ENCODE results near the gene PPARGC1A.

DNA sequence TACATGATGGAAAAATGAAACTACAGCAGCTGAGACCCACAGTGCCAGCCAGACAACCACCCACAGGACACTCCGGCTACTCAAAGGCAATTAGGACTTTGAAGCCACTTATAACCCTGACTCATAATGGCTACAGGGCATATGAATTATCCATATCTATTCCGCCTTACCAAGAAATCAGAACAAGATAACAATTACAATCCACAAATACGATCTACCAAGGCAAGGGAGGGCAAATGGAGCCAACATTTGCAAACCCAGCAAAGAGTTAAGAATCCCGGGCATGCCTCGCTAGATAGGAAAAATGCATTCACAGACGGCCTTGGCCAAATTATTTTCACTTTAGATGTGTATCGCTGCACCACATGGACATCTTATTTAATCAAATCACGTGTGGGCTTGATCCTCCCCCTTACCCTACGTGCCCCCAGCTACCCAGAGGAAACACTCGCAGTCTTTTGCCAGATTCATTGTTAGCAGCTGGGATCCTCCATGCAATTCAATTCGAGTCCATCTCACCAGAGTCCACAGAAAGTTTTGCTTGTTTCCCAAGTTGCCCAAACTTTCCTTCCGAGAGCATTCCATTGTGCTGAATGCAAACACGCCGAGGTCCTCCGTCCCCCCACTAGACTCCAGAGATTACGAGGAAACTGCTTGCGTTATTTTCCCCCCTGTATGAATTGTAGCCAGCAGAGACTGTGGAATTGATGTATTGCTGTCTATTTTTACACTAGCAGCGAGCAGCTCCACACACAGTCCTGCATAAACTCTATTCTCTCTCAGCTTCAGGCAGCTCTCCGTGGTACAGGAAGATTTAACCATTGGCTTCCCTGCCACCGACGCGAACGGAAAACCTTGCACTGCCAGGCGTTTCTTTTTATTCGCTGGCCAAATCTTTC lies 1.2 kb downstream of the PPARGC1A start:
- no peak for TF ChIP-seq EZH2 (IDR thresholded peaks at IDR 0.05; ENCODE audit: insufficient read depth, low read length)
- no peak for TF ChIP-seq CTCF (IDR thresholded peaks at IDR 0.05; ENCODE audit: insufficient read depth, low read depth, low read length)
